SKM-1 treated with dmso at 0.1 percent for 144 hours (cell line): ENCODE data around the gene STK32C.

ENCODE experiments used
- DNase-seq: peaks from one replicate; lab custom pipeline; 2025; ENCODE audit not compliant: unreplicated experiment; lab: John Stamatoyannopoulos, UW

The STK32C gene

DNA sequence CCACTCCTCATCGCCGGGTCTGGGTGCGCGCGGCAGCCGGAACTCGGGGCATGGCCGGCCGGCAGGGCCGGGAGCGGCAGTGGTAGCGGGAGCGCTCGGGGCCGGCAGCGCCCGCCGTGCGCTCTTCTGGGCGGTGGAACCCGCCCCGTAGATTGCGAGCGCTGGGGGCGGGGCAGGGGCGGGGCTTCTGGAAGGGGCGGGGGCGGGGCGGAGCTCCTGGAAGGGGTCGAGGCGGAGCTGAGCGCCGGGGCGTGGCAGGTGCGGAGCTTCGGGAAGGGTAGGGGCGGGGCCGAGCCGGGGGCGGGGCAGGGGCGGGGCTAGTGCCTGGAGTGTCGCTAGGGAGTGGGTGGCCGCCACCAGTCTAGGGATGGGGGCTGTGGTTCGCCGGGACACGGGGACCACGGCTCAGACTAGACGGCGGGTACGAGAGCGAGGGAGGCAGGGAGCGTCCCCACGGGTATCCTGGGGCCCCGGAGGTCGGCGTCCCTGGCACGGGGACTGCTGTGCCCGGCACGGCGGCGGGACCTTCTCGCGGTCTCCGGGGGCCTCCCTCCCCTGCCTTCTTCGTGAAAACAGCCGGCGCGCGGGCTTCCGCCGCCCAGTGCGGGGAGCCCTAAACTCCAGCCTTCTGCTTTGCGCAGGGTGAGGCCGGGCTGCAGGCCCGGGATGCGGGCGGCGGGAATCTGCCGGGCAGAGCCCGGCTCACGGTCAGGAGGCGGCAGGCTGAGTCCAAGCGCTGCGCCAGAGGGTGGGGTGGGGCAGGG lies at the start of gene STK32C:
Gene STK32C, minus strand, starts transcription at position 128 of the 764 bp plus-strand sequence. Its CDS starts 117 bp downstream, at position 11.
- peak; percentile 82 for DNase-seq

DNA sequence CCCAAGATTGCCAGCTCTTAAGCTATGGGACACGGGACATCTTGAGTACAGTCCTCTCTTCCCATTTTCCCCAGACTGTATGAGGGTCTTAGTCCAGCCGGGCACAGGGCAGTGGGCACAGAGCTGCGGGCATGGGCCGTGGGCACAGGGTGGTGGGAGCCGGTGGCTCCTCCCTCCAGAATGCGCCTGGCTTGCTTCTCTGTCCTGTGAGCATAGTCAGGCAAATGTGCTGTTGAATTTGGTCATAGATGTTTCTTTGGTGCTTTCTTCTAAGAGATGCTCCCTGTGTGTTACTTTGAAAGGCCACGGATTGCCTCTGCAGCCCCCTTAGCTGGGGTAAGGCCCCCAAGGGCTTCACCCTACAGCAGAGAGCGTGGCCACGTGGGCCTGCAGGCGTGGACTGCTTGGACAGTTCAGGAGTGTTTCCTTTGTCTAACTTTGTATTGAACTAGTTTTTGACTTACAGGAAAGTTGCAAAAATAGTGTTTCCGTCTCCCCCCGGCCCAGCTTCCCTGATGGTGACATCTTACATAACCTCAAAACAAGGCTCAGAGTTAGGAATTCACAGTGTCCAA lies 49.0 kb upstream of the STK32C start:
- no peak for DNase-seq

DNA sequence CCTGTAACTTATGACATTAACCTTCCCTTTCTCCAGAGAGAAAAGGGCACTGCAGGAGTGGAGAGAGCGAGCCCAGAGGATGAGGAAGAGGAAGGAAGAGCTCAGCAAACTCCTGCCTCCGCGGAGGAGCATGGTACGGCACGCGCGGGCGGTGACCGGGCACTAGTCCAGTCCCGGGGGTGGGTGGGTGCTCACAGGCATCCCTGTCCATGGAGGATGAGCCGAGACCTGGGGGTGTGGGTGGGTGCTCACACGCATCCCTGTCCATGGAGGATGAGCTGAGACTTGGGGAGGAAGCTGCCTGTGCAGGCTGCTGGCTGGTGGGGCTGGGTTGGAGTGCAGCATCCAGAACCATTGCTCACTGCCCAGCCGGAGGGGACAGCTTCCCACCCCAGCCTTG lies 48.0 kb upstream of the STK32C start:
- DNase-seq, result no peak

DNA sequence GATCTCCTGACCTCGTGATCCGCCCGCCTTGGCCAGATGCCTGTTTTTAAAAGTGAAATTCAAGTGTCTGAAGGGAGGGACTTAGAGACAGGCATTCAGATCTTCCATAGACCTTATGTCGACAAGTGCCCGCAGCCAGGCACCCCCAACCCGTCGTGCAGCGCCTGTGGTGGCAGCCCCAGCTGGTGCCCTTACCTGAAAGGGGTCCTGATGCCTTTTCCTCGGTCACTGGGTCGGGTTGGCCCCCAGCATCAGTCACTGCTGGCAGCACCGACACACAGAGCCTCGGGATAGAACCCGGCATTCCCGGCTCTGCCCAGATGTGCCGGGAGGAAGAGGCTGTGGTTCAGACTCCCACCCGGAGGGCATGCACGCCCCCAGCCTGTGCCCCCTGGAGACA lies 47.5 kb upstream of the STK32C start:
- DNase-seq, result no peak

DNA sequence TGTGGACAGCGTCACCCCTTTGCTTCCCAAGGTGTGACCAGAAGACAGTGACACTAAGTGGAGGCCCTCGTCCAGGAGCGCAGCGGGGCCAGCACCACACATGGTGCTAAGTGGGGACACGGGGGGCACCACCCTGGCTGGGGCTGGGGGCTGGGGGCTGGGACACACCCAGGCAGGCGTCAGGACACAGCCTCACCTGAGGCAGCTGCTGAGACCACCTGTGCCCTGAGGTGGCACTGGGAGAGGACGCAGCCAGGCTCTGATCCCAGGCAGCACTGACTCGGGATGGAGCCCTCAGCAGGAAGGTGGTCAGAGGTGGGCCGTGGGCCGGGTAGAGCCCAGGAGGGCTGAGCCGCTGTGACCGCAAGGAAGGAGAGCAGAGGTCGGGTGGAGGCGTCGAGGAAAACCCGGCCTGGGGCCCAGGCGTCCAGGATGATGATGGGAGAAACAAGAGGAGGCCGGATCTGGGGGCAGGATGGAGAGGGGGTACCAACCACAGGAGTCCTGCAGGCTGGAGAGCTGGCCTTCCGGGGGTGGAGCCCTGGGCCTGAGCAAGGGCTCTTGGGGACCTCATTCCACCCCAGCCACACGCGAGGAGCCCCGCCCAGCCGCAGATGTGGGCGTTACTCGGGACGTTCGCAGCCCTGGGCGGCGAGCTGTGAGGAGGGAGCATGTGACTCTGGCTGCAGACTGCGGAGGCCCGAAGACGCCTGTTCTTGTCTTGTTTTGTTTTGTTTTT lies 46.8 kb upstream of the STK32C start:
- no peak for DNase-seq

DNA sequence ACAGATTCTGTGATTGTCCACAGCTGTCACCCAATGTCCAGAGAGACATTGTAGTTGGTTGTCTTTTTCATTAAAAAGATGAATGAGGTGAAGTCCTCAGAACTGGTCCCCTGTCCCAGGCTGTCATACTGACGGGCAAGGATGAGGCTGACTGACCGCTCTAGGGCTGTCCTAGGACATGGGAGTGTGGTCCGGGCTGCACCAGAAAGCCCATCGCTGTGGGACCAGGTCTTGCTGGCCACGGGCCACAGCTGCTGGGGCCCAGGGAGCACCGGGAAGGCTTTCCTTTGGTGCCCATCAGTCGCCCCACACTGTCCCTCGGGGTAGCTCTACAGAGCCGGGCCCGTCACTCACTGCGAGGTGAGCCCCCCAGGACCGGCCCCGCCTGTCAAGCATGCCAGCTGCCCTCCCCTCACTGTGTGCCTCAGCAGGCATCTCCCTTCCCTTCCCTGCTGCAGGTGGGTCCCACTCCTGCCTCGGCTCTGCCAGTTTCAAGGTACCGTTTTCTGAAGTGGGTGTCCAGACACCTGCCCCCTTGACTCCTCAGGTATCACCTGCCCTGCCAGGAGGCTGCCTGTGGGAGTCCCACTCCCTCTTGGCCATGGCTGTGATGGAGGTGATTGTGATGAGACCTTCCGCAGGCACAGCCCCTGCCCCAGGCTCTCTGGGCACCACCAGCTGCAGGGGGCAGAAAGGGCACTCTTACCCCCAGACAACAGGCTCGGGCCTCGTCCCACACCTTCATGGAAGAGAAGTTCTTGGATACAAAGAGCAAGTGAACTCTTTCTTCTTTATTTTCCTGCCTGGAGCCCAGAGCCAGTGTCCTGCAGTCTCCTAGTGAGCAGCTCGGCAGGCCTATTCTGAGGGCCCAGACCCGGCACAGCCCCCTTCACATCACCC lies 46.0 kb upstream of the STK32C start:
- no peak for DNase-seq

DNA sequence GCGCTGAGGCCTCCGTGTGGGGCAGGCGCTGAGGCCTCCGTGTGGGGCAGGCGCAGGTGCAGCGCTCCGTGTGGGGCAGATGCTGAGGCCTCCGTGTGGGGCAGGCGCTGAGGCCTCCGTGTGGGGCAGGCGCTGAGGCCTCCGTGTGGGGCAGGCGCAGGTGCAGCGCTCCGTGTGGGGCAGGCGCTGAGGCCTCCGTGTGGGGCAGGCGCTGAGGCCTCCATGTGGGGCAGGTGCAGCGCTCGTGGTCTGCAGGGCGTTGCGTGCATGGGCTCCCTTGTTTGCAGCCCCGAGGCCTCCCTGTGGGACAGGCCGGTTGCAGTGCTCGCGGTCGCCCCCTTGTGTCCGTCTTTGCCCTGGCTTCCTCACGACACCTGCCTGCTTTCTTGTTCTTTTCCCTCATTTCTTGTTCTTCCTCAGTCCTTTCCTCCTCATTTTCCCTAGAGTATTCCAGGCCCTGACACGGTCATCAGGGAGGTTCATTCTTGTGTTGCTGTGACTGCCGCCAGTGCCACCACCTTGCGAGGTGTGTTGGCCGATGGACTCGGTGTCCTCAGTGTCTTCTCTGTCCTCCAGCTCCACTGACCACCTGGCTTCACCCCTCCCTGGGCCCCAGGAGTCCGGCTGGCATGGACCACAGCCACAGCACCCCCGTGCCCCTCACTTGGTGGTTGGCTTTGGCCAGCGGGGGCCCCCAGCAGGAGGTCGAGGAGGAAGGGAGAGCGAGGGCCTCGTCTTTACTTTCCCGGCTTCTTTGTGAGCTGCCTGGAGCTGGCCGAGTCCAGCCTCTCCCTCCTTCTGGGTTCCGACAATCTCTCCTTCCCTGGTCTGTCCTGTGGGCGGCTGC lies 44.9 kb upstream of the STK32C start:
- DNase-seq, result peak; percentile 50

DNA sequence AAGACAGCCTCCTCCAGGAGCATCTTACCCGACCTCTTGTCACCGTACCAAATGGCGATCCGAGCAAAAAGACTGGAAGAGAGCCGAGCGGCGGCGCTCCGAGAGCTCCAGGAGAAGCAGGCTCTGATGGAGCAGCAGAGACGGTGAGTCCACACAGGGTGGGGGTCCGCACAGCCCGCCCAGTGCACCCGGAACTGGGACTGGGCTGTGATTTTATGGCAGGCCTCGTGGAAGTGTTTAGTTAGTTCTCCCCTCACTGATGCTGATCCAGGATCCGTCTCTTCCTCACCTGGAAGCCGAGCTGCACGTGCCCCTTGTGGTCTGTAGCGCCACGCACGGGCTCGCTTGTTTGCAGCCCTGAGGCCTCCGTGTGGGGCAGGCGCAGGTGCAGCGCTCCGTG lies 43.9 kb upstream of the STK32C start:
- no peak for DNase-seq

DNA sequence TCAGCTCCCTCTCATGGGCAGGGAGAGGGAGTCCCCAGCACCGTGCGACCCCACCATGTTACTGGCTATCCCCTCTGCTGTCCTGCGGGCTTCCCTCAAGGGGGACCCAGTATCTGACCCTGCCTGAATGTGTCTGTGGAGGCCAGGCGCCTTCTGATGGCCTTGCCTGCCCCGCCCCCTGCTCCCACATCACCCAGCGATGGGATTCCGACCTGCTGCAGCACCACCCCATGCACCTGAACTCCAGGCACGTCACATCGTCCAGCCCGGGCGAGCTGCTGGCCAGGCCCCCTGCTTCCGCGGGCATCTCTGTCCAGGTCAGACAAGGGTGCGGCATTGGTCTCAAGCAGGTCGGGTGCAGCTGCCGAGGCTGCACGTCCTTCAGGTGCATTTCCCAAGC lies 43.2 kb upstream of the STK32C start:
- no peak for DNase-seq

DNA sequence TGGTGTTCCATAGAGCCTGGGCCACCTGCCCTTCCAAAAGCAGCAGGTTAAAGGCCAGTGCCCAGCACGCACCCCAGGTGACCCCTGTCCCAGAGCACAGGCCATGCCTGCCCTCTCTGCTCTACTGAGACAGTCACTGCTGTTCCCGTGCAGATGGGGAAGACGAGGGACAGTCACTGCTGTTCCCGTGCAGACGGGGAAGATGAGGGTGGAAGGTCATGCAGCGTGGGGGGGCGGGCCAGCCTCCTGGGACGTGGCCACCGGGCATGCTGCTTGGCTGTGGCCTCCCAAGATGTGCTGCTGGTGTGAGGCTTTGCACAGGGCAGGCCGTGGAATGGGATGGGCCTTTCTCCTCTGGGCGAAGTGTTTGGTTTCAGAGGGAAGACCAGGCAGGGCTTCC lies 42.6 kb upstream of the STK32C start:
- DNase-seq, result no peak

DNA sequence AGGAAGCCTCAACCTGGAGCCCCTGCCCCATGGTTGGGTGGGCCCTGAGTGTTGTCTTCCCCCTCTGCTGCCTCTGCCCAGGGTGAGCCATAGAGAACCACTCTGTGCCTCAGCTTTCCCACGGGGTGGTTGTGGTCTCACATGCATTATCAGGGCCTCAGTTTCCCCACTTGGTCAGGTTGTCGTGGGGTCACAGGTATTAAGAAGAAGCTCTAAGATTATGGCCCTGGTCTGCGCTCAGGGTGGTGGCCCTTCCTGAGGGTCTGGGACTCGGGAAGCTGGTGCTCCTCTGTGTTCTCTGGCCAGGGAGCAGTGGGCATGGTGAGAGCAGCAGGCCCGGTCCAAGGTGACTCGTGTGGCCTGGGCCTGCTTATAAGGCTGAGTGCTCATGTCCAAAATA lies 42.0 kb upstream of the STK32C start:
- DNase-seq, result no peak

DNA sequence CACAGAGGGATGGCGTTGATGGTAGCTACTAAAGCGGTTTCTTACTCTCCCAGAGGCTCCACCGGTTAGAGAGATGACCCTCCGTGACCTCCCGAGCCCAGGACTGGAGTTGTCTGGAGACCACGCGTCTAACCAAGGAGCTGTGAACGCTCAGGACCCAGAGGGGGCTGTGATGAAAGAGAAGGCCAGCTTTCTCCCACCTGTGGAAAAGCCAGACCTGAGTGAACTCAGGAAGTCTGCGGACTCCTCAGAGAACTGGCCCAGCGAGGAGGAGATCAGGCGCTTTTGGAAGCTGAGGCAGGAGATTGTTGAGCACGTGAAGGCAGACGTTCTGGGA lies 40.1 kb upstream of the STK32C start:
- DNase-seq, result no peak

DNA sequence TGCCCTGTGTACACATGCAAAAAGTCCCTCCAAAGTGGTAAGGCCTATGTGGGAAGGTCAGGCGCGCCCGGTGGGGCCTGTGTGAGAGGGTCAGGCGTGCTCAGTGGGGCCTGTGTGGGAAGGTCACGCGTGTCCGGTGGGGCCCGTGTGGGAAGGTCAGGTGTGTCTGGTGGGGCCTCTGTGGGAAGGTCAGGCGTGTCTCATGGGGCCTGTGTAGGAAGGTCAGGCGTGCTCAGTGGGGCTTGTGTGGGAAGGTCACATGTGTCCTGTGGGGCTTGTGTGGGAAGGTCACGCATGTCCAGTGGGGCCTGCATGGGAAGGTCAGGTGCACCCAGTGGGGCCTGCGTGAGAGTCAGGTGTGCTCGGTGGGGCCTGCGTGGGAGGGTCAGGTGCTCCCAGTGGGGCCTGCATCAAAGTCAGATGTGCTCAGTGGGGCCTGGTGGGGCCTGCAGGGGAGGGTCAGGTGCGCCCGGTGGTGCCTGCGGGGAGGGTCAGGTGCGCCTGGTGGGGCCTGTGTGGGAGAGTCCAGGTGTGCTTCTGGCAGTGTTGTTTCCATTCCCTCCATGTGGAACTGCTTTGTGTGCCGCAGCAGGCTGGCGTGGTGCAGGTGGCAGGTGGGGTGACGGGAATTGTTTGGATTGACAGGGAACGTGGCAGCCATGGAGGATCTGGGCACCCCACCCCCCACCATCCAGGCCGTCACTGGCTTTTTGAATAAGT lies 39.6 kb upstream of the STK32C start:
- DNase-seq, result no peak

DNA sequence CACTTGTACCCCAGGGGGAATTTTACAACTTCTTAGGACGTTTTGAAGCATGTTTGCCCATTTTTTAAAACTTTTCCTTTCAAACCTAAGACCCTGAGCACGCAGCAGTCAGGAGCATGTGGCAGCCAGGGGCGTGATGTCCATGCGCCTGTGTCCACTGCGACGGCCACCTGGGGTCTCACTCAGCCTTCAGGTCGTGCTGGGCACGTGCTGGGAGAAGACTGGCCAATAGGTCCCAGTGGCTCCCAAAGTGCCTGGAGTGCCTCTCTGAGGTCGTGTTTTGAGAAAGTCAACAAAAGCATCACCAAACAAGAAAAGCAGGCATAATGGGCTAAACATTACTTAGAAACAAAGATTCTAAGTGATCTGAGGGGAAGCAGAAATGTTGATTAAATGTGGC lies 39.1 kb upstream of the STK32C start:
- no peak for DNase-seq

DNA sequence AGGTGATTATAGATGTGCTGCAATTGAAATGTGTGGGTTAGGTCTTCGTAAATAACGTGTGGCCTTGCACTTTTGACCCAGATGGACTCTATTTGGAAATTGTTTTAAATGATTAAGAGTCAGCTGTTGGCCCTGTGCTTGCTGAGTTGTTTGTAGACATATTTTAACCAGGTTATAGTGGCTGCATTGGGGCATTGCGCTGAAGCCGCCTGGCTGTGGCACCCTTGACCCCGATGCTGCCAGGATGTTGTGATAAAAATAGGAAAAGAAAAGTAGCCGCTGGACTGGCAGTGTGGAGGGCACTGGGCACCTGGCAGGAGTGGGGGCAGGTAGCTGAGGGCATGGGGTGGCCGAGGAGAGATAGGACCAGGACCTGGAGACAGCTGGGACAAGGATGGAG lies 37.6 kb upstream of the STK32C start:
- DNase-seq, result no peak

DNA sequence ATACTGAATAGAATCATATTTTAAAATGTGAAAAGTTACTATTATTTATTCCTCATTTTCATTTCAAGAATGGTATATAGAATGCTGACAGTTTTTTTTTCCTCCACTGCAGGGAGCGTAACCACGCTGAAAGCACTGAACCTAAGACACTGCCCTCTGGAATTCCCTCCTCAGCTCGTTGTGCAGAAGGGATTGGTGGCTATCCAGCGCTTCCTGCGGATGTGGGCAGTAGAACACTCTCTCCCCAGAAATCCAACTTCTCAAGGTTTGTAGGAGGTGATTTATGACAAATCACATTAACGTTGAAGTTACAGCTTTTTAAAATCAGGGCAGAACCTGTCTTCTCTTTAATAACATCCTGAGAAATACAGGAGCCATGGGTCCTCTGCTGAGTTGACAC lies 36.6 kb upstream of the STK32C start:
- no peak for DNase-seq

DNA sequence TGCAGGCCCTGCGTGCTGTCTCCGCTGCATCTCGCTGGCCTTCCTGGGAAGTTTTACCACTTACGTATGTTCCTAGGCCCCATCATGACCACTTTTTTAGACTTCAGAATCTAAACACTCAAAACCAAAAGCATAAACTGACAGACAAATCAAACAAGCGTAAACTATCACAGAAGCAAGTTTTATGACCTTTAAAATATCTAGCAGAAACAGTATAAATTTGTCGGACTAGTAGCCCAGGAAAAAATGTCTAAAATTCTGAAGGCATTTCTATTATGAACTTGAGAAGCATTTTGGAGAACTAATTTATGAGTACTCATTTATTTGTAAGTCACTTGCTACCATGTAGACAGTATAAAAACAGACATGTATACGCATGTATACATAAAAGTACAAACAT lies 34.8 kb upstream of the STK32C start:
- DNase-seq, result no peak

DNA sequence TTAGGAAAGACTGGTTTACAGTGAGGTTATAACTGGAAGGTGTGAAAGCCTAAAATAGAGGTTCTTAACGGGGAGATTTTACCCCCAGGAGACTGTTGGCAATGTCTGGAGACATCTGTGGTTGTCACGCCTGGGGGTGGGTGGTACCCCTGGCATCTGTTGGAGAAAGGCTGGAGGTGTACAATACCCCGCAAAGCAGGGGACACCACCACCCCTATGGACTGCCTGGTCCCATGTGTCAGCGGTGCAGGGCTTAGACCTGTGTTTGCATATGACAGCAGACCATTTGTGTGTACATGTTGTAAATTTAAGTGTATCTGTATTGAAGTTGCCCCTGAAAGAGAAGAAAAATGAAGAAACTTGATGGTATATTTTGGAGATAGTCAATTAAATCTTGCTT lies 34.0 kb upstream of the STK32C start:
- no peak for DNase-seq

DNA sequence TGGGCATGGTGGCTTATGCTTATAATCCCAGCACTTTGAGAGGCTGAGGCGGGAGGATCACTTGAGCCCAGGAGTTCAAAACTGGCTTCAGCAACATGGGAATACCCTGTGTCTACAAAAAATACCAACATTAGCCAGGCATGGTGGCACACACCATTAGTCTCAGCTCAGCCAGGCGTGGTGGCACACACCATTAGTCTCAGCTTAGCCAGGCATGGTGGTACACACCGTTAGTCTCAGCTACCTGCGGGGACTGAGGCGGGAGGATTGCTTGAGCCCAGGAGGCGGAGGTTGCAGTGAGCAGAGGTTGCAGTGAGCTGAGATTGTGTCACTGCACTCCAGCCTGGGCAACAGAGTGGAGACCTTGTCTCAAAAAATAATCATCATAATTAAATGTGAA lies 33.3 kb upstream of the STK32C start:
- DNase-seq, result no peak

DNA sequence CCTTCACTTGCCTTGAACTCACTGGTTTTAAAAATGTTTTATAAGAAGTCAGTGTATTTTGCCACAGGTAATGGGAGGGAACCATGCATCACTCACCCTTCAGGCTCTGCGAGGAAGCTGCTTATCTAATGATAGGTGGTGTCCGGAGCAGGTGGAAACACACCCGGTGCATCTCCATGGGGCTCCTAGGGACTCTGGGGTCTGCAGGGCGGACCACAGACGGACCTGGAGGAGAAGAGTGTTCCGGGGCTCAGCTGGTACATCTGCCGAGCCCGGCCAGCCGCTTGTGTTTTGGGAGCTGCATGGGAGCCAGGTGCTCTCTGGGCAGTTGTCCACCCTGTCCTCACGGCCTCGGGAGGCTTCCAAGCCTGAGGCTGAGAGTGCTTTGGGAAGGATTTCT lies 31.5 kb upstream of the STK32C start:
- no peak for DNase-seq
